HG02678 (cell line): Measurements from ENCODE around the gene CDH8.
"Not testable (repeated sequence)": the region's sequence is repeated elsewhere in the genome, so short reads cannot be mapped to it uniquely, and the experiment has no call there.

Source experiments
- ATAC-seq: cut with Tn5 transposase; IDR thresholded peaks from one replicate; pipeline ENCODE4 v1.9.1; 2021; ENCODE audit warnings: mild to moderate bottlenecking, moderate library complexity; ENCODE audit not compliant: unreplicated experiment

Gene CDH8

GRCh38 chr16:61872778-61873119 is 163.5 kb downstream of the CDH8 start:
- ATAC-seq, result no peak

- no peak for ATAC-seq
These were observed 164.1 kb downstream of the CDH8 start for GRCh38 chr16:61871837-61872777.

- no peak for ATAC-seq
These were observed 173.8 kb downstream of the CDH8 start for GRCh38 chr16:61862221-61863155.

- ATAC-seq, result no peak
These were observed 177.2 kb downstream of the CDH8 start for GRCh38 chr16:61858988-61859387.

GRCh38 chr16:61842666-61843065 is 193.6 kb downstream of the CDH8 start:
- ATAC-seq, result no peak

GRCh38 chr16:61836804-61837393 is 199.3 kb downstream of the CDH8 start:
- ATAC-seq, result no peak

- no peak for ATAC-seq
These were observed 202.2 kb downstream of the CDH8 start for GRCh38 chr16:61834082-61834481.

- ATAC-seq, result no peak
These were observed 204.8 kb downstream of the CDH8 start for GRCh38 chr16:61831351-61831917.

- no peak for ATAC-seq
These were observed 206.6 kb downstream of the CDH8 start for GRCh38 chr16:61829631-61830030.

- ATAC-seq, result no peak
These were observed 212.9 kb downstream of the CDH8 start for GRCh38 chr16:61823326-61823725.

GRCh38 chr16:61820820-61821219 is 215.4 kb downstream of the CDH8 start:
- ATAC-seq, result no peak

GRCh38 chr16:61820398-61820797 is 215.8 kb downstream of the CDH8 start:
- no peak for ATAC-seq

GRCh38 chr16:61818850-61819249 is 217.4 kb downstream of the CDH8 start:
- no peak for ATAC-seq

- no peak for ATAC-seq
These were observed 218.5 kb downstream of the CDH8 start for GRCh38 chr16:61817583-61818278.

GRCh38 chr16:61814726-61815347 is 221.4 kb downstream of the CDH8 start:
- no peak for ATAC-seq

- ATAC-seq, result no peak
These were observed 222.9 kb downstream of the CDH8 start for GRCh38 chr16:61813339-61813738.

- no peak for ATAC-seq
These were observed 224.0 kb downstream of the CDH8 start for GRCh38 chr16:61812251-61812650.

GRCh38 chr16:61807551-61807950 is 228.7 kb downstream of the CDH8 start:
- no peak for ATAC-seq

GRCh38 chr16:61801217-61801616 is 235.0 kb downstream of the CDH8 start:
- not testable (repeated sequence) for ATAC-seq

- no peak for ATAC-seq
These were observed 237.5 kb downstream of the CDH8 start for GRCh38 chr16:61798741-61799140.
